ENCODE results near the gene EHD2. TPM values are rescaled to one million over a fixed set of nuclear protein-coding genes. Genes with fewer than 3 reads are reported as not detected.

The EHD2 gene
- polyA plus RNA-seq, 3 donors, result not detected

- H3K79me2 ChIP-seq (ENCODE audit: insufficient read depth, low read length), result no peaks in the 10 kb centered on the region
- H2AFZ ChIP-seq (ENCODE audit: insufficient read depth, low read depth, low read length, poor library complexity, severe bottlenecking), result no peak overlapping the region
- no peaks in the 10 kb centered on the region for H3K27me3 ChIP-seq (ENCODE audit: control insufficient read depth in 2 of 2, insufficient read depth in 2 of 2, low read length in 2 of 2)
- WGBS (ENCODE audit: insufficient coverage), result 70% methylated on average over 13 of the region's 21 CpGs
- H3K4me3 Mint-ChIP-seq, result no peak overlapping the region
- peaks cover 23% of the 10 kb centered on the region for H4K20me1 ChIP-seq (ENCODE audit: insufficient read depth, low read length)
- intact Hi-C loops (cut with micrococcal nuclease), result loop anchor here (2.0 to 5.0 kb wide), 3 partner anchors 186 to 416 kb away; no protein-coding TSS in a partner anchor
- H3K4me1 ChIP-seq (ENCODE audit: control insufficient read depth in 1 of 2, insufficient read depth in 2 of 2, low read length in 2 of 2), result peaks cover 0 to 3% of the 10 kb centered on the region in 2 donors
- H3K4me2 ChIP-seq (replicated peaks; ENCODE audit: extremely low read depth, low read length, poor library complexity, severe bottlenecking), result no peak overlapping the region
- H3K36me3 ChIP-seq (replicated peaks in 1 of 2; ENCODE audit: control insufficient read depth in 1 of 2, insufficient read depth in 2 of 2, low read length in 2 of 2), result peaks cover 46 to 70% of the 10 kb centered on the region in 2 donors
- peak; percentile 92 for TF ChIP-seq CTCF (IDR thresholded peaks at IDR 0.05)
- no peak overlapping the region for H3K4me3 ChIP-seq (replicated peaks in 1 of 3; ENCODE audit: low read depth in 2 of 3, low read length in 3 of 3)
- no peak overlapping the region for H3K9ac ChIP-seq (ENCODE audit: insufficient read depth, low read length, poor library complexity, severe bottlenecking)
- DNase-seq, result peak; percentile 61 to 66 (median 63)
- H3K27ac Mint-ChIP-seq, result peak overlapping the region in 2 of 7 donors; percentile 64 to 78
- H3K27me3 Mint-ChIP-seq (ENCODE audit: low read depth in 3 of 3), result no peaks in the 10 kb centered on the region
- peaks cover 36 to 69% of the 10 kb centered on the region in 2 donors for H3K36me3 Mint-ChIP-seq
- peaks cover 0 to 1% (median 0%) of the 10 kb centered on the region in 7 donors for H3K9me3 Mint-ChIP-seq
- H3K27ac ChIP-seq (ENCODE audit: low read depth in 1 of 2, low read length in 2 of 2), result peak overlapping the region in 1 of 2 donors; percentile 14
- H3K4me1 Mint-ChIP-seq, result peaks cover 5% of the 10 kb centered on the region
- H3K9me3 ChIP-seq (replicated peaks in 1 of 2; ENCODE audit: control insufficient read depth in 1 of 2, insufficient read depth in 1 of 2, low read length in 2 of 2), result no peaks in the 10 kb centered on the region
These were observed 15.2 kb upstream of the EHD2 start for GRCh38 chr19:47697863-47698609.

GRCh38 chr19:47698631-47699359 lies 14.4 kb upstream of the EHD2 start:
- H2AFZ ChIP-seq (ENCODE audit: insufficient read depth, low read depth, low read length, poor library complexity, severe bottlenecking), result no peak overlapping the region
- no peak overlapping the region for H3K9ac ChIP-seq (ENCODE audit: insufficient read depth, low read length, poor library complexity, severe bottlenecking)
- Mint-ChIP-seq H3K27me3 (ENCODE audit: low read depth in 3 of 3) (no peaks in the 10 kb centered on the region), H3K4me3 (no peak overlapping the region), H3K36me3 (peaks cover 38 to 69% of the 10 kb centered on the region in 2 donors), H3K9me3 (peaks cover 0 to 1% (median 0%) of the 10 kb centered on the region in 7 donors), H3K4me1 (peaks cover 5% of the 10 kb centered on the region), H3K27ac (peak overlapping the region in 1 of 7 donors; percentile 71)
- DNase-seq, result no peak
- H3K4me3 ChIP-seq (replicated peaks in 1 of 3; ENCODE audit: low read depth in 2 of 3, low read length in 3 of 3), result no peak overlapping the region
- intact Hi-C loops (cut with micrococcal nuclease), result loop anchor here (2.0 to 5.0 kb wide), 3 partner anchors 186 to 416 kb away; no protein-coding TSS in a partner anchor
- H3K4me2 ChIP-seq (replicated peaks; ENCODE audit: extremely low read depth, low read length, poor library complexity, severe bottlenecking), result no peak overlapping the region
- TF ChIP-seq CTCF (IDR thresholded peaks at IDR 0.05), result no peak
- no peak overlapping the region for H3K27ac ChIP-seq (ENCODE audit: low read depth in 1 of 2, low read length in 2 of 2)
- H3K36me3 ChIP-seq (replicated peaks in 1 of 2; ENCODE audit: control insufficient read depth in 1 of 2, insufficient read depth in 2 of 2, low read length in 2 of 2), result peaks cover 43 to 74% of the 10 kb centered on the region in 2 donors
- peaks cover 0 to 3% of the 10 kb centered on the region in 2 donors for H3K4me1 ChIP-seq (ENCODE audit: control insufficient read depth in 1 of 2, insufficient read depth in 2 of 2, low read length in 2 of 2)
- H3K79me2 ChIP-seq (ENCODE audit: insufficient read depth, low read length), result no peaks in the 10 kb centered on the region
- H3K9me3 ChIP-seq (replicated peaks in 1 of 2; ENCODE audit: control insufficient read depth in 1 of 2, insufficient read depth in 1 of 2, low read length in 2 of 2), result no peaks in the 10 kb centered on the region
- H3K27me3 ChIP-seq (ENCODE audit: control insufficient read depth in 2 of 2, insufficient read depth in 2 of 2, low read length in 2 of 2), result no peaks in the 10 kb centered on the region
- 97% methylated on average over 33 of the region's 46 CpGs for WGBS (ENCODE audit: insufficient coverage)
- peaks cover 22% of the 10 kb centered on the region for H4K20me1 ChIP-seq (ENCODE audit: insufficient read depth, low read length)
